ENCODE data around the gene SLC17A8.
"Not testable (repeated sequence)": the region's sequence is repeated elsewhere in the genome, so short reads cannot be mapped to it uniquely, and the experiment has no call there.

Gene SLC17A8

DNA sequence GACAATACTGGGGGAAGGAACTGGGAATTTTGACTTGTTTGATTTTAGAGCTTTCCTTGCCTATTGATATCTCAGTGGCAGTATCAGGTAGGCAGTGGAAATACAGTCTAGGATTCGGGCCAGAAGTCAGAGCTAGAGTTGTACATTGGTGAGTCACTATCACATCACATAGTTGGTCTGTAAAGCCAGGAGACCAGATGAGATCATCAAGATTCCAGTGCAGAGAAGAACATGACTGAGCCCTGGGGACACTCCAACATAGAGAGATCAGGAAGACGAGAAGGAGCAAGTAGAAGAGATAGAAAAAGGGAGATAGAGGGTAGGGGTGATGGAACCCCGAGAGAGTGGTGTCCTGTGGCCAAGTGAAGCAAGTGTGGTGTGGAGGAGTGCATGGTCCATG is 70.2 kb downstream of the SLC17A8 start:
- no peak for DNase-seq (ENCODE audit: low read depth)

DNA sequence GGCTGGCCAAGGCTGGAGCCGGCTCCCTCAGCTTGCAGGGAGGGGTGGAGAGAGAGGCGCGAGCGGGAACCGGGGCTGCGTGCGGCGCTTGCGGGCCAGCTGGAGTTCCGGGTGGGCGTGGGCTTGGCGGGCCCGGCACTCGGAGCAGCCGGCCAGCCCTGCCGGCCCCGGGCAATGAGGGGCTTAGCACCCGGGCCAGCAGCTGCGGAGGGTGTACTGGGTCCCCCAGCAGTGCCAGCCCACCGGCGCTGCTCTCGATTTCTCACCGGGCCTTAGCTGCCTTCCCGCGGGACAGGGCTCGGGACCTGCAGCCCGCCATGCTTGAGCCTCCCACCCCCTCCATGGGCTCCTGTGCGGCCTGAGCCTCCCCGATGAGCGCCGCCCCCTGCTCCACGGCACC is 73.4 kb downstream of the SLC17A8 start:
- DNase-seq (ENCODE audit: low read depth) = not testable (repeated sequence)

GRCh38 chr12:100433701-100434100 is 76.8 kb downstream of the SLC17A8 start:
- no peak for DNase-seq (ENCODE audit: low read depth)

DNA sequence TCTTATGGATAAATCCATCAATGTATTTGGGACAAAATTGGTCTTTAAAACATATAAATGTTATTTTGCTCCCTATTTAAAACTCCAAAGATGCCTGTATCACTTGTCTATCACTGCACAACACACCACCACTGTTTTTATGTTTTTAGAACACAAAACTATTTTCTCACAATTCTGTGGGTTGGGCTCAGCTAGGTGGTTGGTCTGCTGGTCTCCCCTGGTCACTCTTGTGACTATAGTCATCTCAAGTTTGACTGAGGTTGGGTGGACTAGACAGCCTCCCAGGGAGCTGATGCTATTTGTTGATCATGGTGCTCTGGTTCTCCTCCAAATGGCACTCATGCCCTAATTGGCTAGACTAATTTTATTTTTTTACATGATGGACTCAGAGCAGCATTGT is 77.3 kb downstream of the SLC17A8 start:
- no peak for DNase-seq (ENCODE audit: low read depth)

GRCh38 chr12:100435957-100436356 is 79.1 kb downstream of the SLC17A8 start:
- no peak for DNase-seq (ENCODE audit: low read depth)

DNA sequence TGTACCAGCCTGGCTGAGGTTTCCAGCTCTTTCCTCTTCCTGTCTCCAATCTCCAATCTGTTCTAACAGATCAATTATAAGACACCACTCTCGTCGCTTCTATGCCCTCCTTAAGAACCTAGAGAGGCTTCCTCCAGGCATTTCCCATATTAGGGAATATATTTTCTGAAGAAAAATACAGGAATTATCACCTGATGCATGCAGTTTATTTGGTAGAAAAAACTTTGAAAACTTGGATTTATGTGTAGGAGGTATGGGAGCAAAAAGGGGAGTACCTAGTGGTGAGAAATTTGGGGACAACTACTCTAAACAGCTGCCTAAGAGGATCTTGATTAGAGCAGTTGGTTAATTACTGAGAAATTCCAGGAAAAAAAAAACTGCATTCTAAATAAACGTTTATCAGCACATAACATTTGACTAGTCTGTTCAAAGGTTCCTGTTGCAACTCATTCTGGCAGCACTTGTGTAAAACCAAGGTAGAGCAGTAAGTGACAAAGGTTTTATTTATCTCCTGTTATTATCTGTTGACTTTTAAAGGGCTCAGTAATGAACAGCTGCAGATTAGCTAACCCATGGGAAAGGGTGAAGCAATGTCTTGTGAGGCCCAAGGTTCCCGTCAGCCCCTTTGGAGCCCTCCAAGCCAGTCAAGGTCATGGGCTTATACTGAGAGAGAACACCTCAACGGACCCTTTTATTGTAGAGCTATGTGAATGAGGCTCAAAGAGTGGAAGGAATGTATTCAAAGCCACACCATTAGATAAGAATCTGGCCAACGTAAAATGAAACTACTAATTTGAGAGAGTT is 80.4 kb downstream of the SLC17A8 start:
- no peak for DNase-seq (ENCODE audit: low read depth)

DNA sequence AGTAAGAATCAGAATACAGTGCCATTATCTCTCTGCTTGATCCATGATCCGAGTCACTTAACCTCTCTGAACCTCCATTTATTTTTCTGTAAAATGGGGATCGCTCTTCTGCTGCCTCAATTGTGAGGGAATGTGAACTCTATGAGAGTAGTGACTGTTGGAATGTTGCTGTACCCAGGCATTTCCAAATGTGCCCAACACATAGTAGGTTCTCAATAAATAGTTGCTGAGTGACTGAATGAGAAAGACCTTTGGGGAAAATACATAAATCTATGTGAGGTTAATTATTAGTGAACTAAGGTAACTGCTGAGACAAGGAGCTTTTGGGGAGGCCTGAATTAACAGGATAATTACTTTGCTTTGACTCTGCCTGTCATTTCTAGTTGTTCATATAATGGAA is 82.9 kb downstream of the SLC17A8 start:
- DNase-seq (ENCODE audit: low read depth) = no peak

DNA sequence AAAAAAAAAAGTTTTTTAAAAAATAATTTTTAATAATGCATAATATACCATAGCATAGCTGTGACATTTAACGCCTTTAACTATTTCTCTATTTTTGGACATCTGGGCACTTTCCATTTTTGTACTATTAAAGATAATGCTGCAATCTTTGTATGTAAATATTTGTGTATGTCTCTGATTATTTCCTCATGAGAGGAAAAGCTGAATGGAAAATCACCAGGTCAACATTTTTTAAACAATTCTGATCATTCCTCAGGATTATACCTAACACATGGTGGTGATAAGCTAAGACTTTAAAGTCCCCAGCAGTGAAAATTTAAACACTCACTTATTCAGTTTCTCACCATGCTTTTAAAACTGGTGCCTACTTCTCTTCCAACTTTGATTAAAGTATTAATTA is 85.5 kb downstream of the SLC17A8 start:
- DNase-seq (ENCODE audit: low read depth) = no peak

GRCh38 chr12:100443434-100443833 is 86.6 kb downstream of the SLC17A8 start:
- DNase-seq (ENCODE audit: low read depth) = no peak

- DNase-seq (ENCODE audit: low read depth) = no peak
These were observed 88.2 kb downstream of the SLC17A8 start for GRCh38 chr12:100445081-100445481.

- DNase-seq (ENCODE audit: low read depth) = no peak
These were observed 90.5 kb downstream of the SLC17A8 start for GRCh38 chr12:100447381-100447780.

- DNase-seq (ENCODE audit: low read depth) = no peak
These were observed 91.8 kb downstream of the SLC17A8 start for GRCh38 chr12:100448656-100449055.

DNA sequence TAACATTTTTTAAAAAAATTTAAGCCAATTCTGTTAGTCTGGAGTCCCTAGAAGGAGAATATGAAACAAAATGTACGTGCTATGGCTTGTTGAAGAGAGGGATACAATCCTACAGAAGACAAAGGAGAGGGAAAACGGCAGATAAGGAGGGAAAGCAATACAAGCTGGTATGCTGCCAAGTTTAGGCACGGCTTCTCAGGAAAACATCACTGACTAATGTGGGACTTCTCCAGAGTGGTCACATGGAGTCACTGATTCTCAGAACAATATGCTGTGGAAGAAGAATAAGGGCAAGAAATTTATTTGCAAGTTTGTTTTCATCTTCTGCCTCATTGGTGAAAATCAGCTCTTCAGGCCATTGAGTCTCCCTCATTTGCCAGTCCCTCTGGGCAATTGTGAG is 93.9 kb downstream of the SLC17A8 start:
- DNase-seq (ENCODE audit: low read depth) = no peak

DNA sequence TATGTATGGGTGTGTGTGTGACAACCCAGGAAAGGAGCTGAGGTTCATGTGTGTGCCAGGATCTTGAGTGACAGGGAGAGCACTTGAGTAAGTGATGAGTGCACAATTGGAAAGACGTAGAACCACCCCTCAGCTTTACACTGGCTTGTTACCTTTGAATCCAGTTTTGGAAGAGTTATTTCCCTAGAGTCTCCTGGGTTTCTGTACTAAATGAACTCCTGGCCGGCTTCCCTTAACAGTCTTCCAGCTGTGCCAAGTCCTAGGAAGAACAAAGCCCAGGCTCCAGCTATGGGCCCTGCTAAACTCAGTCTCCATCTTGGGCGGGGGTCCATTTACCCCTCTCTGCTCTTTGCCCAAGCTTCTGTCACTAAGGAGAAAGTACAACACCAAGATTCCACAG is 97.1 kb downstream of the SLC17A8 start:
- no peak for DNase-seq (ENCODE audit: low read depth)

DNA sequence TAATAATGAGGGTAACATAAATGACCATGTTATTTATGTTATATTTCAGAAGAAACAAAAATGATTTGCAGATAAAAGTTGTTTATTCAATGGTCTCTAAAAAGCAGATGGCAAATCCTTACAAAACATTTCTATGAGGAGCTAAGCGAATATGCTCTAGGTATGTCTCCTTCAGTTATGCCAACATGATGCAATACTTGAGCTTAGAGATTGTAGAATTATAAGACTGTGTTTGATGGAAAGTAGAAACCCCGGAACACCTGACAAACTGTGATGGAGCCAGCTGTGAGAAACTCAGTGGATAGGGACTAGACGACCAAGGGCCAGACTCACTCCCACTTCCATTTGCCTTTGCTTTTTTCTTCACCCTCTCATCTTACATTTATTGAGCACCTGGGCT is 99.0 kb downstream of the SLC17A8 start:
- no peak for DNase-seq (ENCODE audit: low read depth)

DNA sequence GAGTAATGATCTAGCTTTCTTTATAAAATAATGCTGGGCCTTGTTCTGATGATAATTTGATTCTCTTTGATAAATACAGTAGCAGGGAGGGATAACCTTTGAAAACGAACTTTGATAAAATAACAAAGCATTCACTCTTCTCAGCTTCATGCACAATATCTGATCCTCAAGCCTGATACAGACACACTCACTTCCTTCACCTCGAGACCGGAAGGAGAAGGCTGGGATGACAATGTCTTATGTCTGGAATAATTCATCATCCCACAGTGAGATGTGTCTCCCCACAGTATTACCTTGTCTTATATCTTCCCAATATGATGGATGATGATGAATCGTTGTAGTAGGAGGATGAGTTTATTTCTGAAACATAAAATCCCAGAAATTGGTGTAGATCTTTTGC is 101.3 kb downstream of the SLC17A8 start:
- no peak for DNase-seq (ENCODE audit: low read depth)

- no peak for DNase-seq (ENCODE audit: low read depth)
These were observed 103.8 kb downstream of the SLC17A8 start for GRCh38 chr12:100460702-100461101.

DNA sequence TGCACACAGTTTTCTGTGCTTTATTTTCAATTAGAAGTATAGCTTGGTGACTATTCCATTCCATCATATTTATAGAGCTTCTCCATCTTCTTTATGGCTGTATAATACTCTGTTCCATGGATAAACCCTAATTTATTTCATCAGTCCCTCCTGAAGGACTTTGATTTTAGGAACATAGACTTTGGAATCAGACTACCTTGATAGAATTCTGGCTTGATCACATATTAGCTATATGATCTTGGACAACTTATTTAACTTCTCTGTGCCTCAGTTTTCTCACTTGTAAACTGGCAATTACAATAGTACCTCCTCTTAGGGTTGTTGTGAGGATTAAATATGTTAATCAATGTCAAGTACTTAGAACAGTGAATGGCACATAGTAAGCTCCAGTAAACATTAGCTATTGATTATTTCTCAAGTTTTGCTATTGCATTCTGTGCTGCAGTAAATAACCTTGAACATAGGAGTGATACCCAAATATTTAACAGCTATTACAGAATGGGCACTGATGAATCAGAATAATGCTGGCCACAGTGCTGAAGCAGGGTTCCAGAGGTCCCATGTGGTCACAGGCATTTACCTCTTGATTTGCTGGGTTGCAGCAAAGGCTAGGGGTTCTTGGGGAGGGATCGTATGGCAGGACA is 104.6 kb downstream of the SLC17A8 start:
- DNase-seq (ENCODE audit: low read depth) = no peak

DNA sequence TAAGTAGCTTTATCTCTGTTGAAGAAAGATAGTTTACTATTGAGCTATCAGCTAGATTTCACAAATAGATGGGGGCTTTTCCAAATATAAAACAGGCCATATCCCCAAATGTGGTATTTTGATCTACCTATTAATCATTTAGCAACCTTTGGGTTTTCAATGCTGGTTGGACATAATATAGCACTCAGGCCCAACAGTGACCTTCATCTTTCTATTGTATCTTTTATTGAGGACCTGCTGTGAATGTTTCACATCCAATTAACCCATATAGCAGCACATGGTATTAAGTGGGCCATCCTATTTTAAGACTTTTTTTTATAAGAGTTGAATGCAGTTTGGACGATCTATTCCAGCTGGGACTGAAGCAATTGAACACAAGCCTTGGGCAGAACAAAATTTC is 106.8 kb downstream of the SLC17A8 start:
- no peak for DNase-seq (ENCODE audit: low read depth)

- no peak for DNase-seq (ENCODE audit: low read depth)
These were observed 107.7 kb downstream of the SLC17A8 start for GRCh38 chr12:100464529-100464928.

GRCh38 chr12:100468126-100468525 is 111.3 kb downstream of the SLC17A8 start:
- no peak for DNase-seq (ENCODE audit: low read depth)

All from stimulated activated CD4-positive, alpha-beta T cell treated with anti-CD3 and anti-CD28 coated beads, Interleukin-2, amount 100 ng/mL, for 4 hours (primary cell).